ENCODE measurements around the gene PATE2. TPM values are rescaled to one million over a fixed set of nuclear protein-coding genes. Genes with fewer than 3 reads are reported as not detected.

PATE2 gene
- polyA plus RNA-seq, 1 of the 3 experiments (the other 2 are of a cell fraction) = 0.07 TPM

GRCh38 chr11:125797641-125798040 is 19.0 kb upstream of the PATE2 start (continued):
- TF ChIP-seq RAD21 (IDR thresholded peaks at IDR 0.05; ENCODE audit: low read length) = no peak
- no peak for TF ChIP-seq RXRA (IDR thresholded peaks at IDR 0.05; ENCODE audit: borderline replicate concordance, low read depth)
- TF ChIP-seq SIN3A (IDR thresholded peaks at IDR 0.05; ENCODE audit: borderline replicate concordance, low read depth, low read length) = no peak
- no peak for TF ChIP-seq USF2 (IDR thresholded peaks at IDR 0.05; ENCODE audit: borderline replicate concordance, low read depth, low read length)
- no peak for TF ChIP-seq CTCF (IDR thresholded peaks at IDR 0.05)
- no peak for TF ChIP-seq EZH2phosphoT487 (IDR thresholded peaks at IDR 0.05; ENCODE audit: borderline replicate concordance, low read depth)
- TF ChIP-seq NRF1 (IDR thresholded peaks at IDR 0.05; ENCODE audit: low read depth, low read length) = no peak
- no peak for TF ChIP-seq ELF1 (IDR thresholded peaks at IDR 0.05)
- no peak for TF ChIP-seq SMC3 (IDR thresholded peaks at IDR 0.05; ENCODE audit: low read depth, low read length)

- no peak overlapping the region for H3K4me2 ChIP-seq
- H3K4me1 ChIP-seq (ENCODE audit: control insufficient read depth in 1 of 2, insufficient read depth in 2 of 2, low read depth in 1 of 2, low read length in 1 of 2) = no peaks in the 10 kb centered on the region
- H3K36me3 ChIP-seq (replicated peaks in 1 of 2; ENCODE audit: control insufficient read depth in 1 of 2, insufficient read depth in 2 of 2, low read length in 1 of 2) = no peaks in the 10 kb centered on the region
- no peak overlapping the region for H2AFZ ChIP-seq (ENCODE audit: low read depth)
- H3K27ac ChIP-seq (ENCODE audit: low read depth in 2 of 2, low read length in 1 of 2) = no peak overlapping the region
- H3K9me2 ChIP-seq = no peaks in the 10 kb centered on the region
- H3K9me3 ChIP-seq = no peaks in the 10 kb centered on the region
- H3K4me3 ChIP-seq (ENCODE audit: low read depth in 2 of 2, low read length in 1 of 2) = no peak overlapping the region
- DNase-seq = no peak
- no peaks in the 10 kb centered on the region for H3K79me2 ChIP-seq (ENCODE audit: insufficient read depth)
- WGBS (ENCODE audit: low lambda C conversion rate) = 66% methylated on average over 4 of the region's 4 CpGs
- no peaks in the 10 kb centered on the region for H3F3A ChIP-seq (replicated peaks; ENCODE audit: insufficient read depth)
- CTCF ChIA-PET = no interaction called here
- TF ChIP-seq RXRA (IDR thresholded peaks at IDR 0.05; ENCODE audit: borderline replicate concordance, low read depth) (no peak), MAX (IDR thresholded peaks at IDR 0.05; ENCODE audit: low read depth) (no peak), FOXJ3 (CRISPR knock-in tag; IDR thresholded peaks at IDR 0.05) (no peak), NFIC (IDR thresholded peaks at IDR 0.05; ENCODE audit: borderline replicate concordance) (no peak), ELF1 (IDR thresholded peaks at IDR 0.05) (no peak), MEF2A (IDR thresholded peaks at IDR 0.05; ENCODE audit: borderline replicate concordance, low read depth) (no peak), JUND (IDR thresholded peaks at IDR 0.05) (no peak), GATA2 (CRISPR knock-in tag; IDR thresholded peaks at IDR 0.05) (no peak), SMC3 (IDR thresholded peaks at IDR 0.05; ENCODE audit: low read depth, low read length) (no peak), POLR2AphosphoS5 (IDR thresholded peaks at IDR 0.05; ENCODE audit: low read depth, low read length) (no peak), TCF12 (IDR thresholded peaks at IDR 0.05) (no peak), CTCF (IDR thresholded peaks at IDR 0.05) (no peak), EP300 (IDR thresholded peaks at IDR 0.05; ENCODE audit: borderline replicate concordance in 1 of 2, low read depth in 1 of 2, low read length in 1 of 2) (no peak), FOSL2 (IDR thresholded peaks at IDR 0.05; ENCODE audit: borderline replicate concordance, low read depth) (no peak), USF1 (IDR thresholded peaks at IDR 0.05; ENCODE audit: borderline replicate concordance, low read depth) (no peak), EZH2phosphoT487 (IDR thresholded peaks at IDR 0.05; ENCODE audit: borderline replicate concordance, low read depth) (no peak), YY1 (IDR thresholded peaks at IDR 0.05; ENCODE audit: low read depth) (no peak), FOXM1 (IDR thresholded peaks at IDR 0.05; ENCODE audit: low read depth) (no peak), NRF1 (IDR thresholded peaks at IDR 0.05; ENCODE audit: low read depth, low read length) (no peak), USF2 (IDR thresholded peaks at IDR 0.05; ENCODE audit: borderline replicate concordance, low read depth, low read length) (no peak)
- POLR2A ChIA-PET = no interaction called here
- no peaks in the 10 kb centered on the region for H4K20me1 ChIP-seq (ENCODE audit: insufficient read depth)
- H3K9ac ChIP-seq = no peak overlapping the region
- no peaks in the 10 kb centered on the region for H3K27me3 ChIP-seq (ENCODE audit: insufficient read depth)
Observed at GRCh38 chr11:125790825-125791224, 12.2 kb upstream of the PATE2 start.
